Lower leg skin (tissue), 3 donors: ENCODE results near the gene SH2D3C.

Experiments
- POLR2A ChIP-seq, 2 donors: fragments of 450-650 bp; IDR thresholded peaks; one replicate each; pipeline ENCODE4 v1.6.1; 2016 to 2017; ENCODE audit warnings: antibody characterized with exemption in 2 of 2, mild to moderate bottlenecking in 1 of 2, moderate library complexity in 1 of 2
- TF ChIP-seq, protein P1 (sequence below), 3 donors: fragments of 450-650 bp; IDR thresholded peaks; one replicate each; pipeline ENCODE4 v1.5.1; 2016; ENCODE audit warnings: antibody characterized with exemption in 3 of 3, mild to moderate bottlenecking in 3 of 3, moderate library complexity in 2 of 3

DNA sequence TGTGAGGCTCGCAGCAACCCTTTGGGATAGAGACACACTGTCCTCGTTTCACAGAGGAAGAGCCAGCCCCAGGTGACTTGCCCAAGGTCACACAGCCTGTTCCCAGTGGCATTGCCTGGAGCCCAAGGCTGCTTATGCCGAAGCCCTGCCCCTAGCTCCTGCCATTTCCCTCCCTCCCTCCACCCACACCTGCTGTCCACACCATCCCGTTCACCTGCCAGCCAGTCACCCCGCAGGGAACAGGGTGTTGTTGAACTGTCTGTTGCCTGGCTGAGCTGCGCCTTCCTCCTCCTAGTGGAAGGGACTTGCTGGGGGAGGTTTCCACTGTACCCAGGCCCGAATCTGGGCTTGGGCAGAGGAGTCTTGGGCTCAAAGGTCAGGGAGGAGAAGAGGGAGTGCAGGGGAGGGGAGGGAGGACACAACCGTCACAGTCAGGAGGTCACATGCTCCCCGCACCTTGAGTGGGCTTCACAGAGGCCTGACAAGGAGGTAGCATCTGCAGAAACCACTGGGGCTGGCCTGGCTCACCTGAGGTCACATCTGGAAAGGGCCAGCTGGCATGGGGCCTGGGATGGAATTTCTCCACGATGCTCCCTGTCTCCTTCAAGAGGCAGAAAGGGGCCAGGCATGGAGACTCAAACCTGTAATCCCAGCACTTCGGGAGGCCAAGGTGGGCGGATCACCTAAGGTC, 56.3 kb downstream of the SH2D3C start:
- TF ChIP-seq, protein P1, sequence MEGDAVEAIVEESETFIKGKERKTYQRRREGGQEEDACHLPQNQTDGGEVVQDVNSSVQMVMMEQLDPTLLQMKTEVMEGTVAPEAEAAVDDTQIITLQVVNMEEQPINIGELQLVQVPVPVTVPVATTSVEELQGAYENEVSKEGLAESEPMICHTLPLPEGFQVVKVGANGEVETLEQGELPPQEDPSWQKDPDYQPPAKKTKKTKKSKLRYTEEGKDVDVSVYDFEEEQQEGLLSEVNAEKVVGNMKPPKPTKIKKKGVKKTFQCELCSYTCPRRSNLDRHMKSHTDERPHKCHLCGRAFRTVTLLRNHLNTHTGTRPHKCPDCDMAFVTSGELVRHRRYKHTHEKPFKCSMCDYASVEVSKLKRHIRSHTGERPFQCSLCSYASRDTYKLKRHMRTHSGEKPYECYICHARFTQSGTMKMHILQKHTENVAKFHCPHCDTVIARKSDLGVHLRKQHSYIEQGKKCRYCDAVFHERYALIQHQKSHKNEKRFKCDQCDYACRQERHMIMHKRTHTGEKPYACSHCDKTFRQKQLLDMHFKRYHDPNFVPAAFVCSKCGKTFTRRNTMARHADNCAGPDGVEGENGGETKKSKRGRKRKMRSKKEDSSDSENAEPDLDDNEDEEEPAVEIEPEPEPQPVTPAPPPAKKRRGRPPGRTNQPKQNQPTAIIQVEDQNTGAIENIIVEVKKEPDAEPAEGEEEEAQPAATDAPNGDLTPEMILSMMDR (IDR thresholded peaks at IDR 0.05): no peak
- TF ChIP-seq POLR2A (IDR thresholded peaks at IDR 0.05): no peak
